RWPE2 (cell line): ENCODE measurements around the gene SH2D6.

Experiments used
- ATAC-seq: fragments of 200-7000 bp; cut with Tn5 transposase; 3 replicates; pipeline ENCODE4 v1.9.1; 2021; ENCODE audit warnings: low read depth
- DNase-seq: peaks from one replicate; pipeline ENCODE4 v3.0.0-alpha.2; 2020; ENCODE audit warnings: low spot score
- H3K27ac ChIP-seq: fragments of 450-650 bp; 2 replicates; pipeline ENCODE4 v1.5.1; 2017; ENCODE audit warnings: mild to moderate bottlenecking; ENCODE audit not compliant: poor library complexity, severe bottlenecking
- H3K27me3 ChIP-seq: fragments of 250-450 bp; sonication (Bioruptor Pico); 2 replicates; pipeline ENCODE4 v1.5.1; 2021; ENCODE audit warnings: mild to moderate bottlenecking, moderate library complexity; ENCODE audit not compliant: insufficient read depth, poor library complexity, severe bottlenecking
- H3K36me3 ChIP-seq: fragments of 250-450 bp; sonication (Bioruptor Pico); 2 replicates; pipeline ENCODE4 v1.5.1; 2020; ENCODE audit warnings: low read depth, mild to moderate bottlenecking, moderate library complexity
- H3K4me1 ChIP-seq: fragments of 250-450 bp; sonication (Bioruptor Pico); 2 replicates; pipeline ENCODE4 v1.5.1; 2021; ENCODE audit warnings: mild to moderate bottlenecking, moderate library complexity; ENCODE audit not compliant: insufficient read depth, poor library complexity, severe bottlenecking
- H3K4me3 ChIP-seq: fragments of 250-450 bp; sonication (Bioruptor Pico); 2 replicates; pipeline ENCODE4 v1.5.1; 2021; ENCODE audit warnings: mild to moderate bottlenecking, moderate library complexity; ENCODE audit not compliant: severe bottlenecking
- H3K9me3 ChIP-seq: fragments of 250-450 bp; sonication (Bioruptor Pico); 2 replicates; pipeline ENCODE4 v1.5.1; 2021; ENCODE audit warnings: mild to moderate bottlenecking, moderate library complexity; ENCODE audit not compliant: severe bottlenecking
- TF ChIP-seq, protein P1 (sequence below): fragments of 450-650 bp; IDR thresholded peaks from one replicate; pipeline ENCODE4 v1.5.1; 2017; ENCODE audit warnings: mild to moderate bottlenecking, moderate library complexity; ENCODE audit not compliant: poor library complexity, severe bottlenecking

SH2D6 gene

DNA sequence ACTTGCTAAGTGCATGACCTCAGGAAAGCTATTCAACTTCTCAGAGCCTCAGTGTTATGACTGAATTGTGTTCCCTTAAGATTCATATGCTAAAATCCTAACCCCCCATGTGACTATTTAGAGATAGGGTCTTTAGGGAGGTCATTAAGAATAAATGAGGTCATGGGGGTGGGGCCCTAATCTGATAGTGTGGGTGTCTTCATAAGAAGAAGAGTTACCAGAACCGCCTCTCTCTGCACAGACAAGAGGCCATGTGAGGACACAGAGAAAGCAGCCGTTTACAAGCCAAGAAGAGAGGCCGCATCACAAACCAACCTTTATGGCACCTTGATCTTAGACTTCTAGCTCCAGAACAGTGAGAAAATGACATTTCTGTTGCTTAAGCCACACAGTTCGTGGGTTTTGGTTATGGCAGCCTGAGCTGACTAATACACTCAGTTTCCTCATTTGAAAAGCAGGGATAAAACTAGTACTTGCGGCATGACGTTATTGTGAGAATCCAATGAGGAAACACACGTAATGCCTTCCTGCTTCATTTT is 9.9 kb downstream of the SH2D6 start:
- no peak overlapping the region for H3K27ac ChIP-seq
- no peak for DNase-seq
- TF ChIP-seq, protein P1, sequence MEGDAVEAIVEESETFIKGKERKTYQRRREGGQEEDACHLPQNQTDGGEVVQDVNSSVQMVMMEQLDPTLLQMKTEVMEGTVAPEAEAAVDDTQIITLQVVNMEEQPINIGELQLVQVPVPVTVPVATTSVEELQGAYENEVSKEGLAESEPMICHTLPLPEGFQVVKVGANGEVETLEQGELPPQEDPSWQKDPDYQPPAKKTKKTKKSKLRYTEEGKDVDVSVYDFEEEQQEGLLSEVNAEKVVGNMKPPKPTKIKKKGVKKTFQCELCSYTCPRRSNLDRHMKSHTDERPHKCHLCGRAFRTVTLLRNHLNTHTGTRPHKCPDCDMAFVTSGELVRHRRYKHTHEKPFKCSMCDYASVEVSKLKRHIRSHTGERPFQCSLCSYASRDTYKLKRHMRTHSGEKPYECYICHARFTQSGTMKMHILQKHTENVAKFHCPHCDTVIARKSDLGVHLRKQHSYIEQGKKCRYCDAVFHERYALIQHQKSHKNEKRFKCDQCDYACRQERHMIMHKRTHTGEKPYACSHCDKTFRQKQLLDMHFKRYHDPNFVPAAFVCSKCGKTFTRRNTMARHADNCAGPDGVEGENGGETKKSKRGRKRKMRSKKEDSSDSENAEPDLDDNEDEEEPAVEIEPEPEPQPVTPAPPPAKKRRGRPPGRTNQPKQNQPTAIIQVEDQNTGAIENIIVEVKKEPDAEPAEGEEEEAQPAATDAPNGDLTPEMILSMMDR, result no peak

DNA sequence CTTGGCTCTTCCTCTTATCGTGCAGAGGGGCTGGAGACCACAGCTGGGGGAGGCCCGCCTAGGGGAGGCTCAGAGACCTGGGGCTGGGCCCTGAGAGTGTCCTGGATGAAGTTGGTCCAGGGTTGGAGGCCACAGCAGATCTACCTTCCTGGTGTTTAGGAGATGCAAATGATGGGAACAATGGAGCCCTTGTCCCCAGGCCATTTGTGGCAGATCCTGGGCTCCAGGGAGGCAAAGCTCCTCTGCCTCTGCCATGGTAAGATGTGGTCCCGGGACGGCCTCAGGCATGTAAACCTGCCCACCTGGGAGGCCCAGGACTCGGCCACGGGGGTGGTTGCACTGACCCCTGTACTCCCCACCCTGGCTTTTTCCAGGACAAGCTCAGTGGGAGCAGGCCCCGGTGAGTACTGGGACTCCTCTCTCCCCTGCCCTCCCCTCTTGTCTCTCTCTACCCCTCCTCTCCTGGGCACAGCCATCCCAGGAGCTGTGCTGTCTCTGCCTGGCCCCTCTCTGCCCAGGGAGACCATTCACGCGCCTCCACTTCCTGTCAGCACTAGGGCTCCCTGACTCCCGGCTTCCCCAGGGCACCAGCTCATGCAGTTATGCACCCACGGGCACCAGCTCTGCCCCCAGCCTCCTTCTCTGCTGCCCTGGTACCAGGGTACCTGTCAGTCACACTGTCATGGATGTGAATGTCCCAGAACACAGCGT is 10.9 kb downstream of the SH2D6 start:
- Histone ChIP-seq H3K4me3 (no peak overlapping the region), H3K9me3 (no peaks in the 10 kb centered on the region), H3K36me3 (no peaks in the 10 kb centered on the region), H3K4me1 (peaks cover 16% of the 10 kb centered on the region), H3K27ac (no peak overlapping the region), H3K27me3 (no peaks in the 10 kb centered on the region)
- ATAC-seq (no peak), DNase-seq (no peak)
- TF ChIP-seq, protein P1, result no peak

More for the DNA sequence above, 9.9 kb downstream of the SH2D6 start:
- H3K27me3 ChIP-seq, result no peaks in the 10 kb centered on the region
- no peaks in the 10 kb centered on the region for H3K36me3 ChIP-seq
- no peak for ATAC-seq
- H3K9me3 ChIP-seq, result no peaks in the 10 kb centered on the region
- H3K4me1 ChIP-seq, result peaks cover 6% of the 10 kb centered on the region
- no peak overlapping the region for H3K4me3 ChIP-seq

DNA sequence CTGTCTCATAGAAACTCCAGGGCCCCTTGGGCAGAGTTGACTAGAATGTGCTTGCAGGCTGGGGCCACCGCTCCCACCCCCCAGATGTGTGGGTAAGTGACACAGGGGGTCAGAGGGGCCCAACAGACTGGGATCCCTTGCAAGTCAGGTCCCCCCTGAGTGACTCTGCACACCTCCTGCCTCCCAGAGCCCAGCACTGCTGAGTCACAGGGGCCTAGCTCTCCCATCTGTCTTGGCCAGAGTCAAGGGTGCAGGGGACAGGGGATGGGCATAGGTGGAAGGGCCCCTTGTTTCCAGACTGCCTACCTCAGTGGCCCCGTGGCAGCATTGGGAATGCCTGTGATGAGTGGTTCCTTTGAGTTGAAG is 11.4 kb downstream of the SH2D6 start:
- no peak for ATAC-seq
- no peak overlapping the region for H3K27ac ChIP-seq
- no peaks in the 10 kb centered on the region for H3K27me3 ChIP-seq
- TF ChIP-seq, protein P1, result no peak
- H3K4me1 ChIP-seq, result peaks cover 18% of the 10 kb centered on the region
- H3K4me3 ChIP-seq, result no peak overlapping the region
- H3K9me3 ChIP-seq, result no peaks in the 10 kb centered on the region
- DNase-seq, result no peak
- H3K36me3 ChIP-seq, result no peaks in the 10 kb centered on the region

DNA sequence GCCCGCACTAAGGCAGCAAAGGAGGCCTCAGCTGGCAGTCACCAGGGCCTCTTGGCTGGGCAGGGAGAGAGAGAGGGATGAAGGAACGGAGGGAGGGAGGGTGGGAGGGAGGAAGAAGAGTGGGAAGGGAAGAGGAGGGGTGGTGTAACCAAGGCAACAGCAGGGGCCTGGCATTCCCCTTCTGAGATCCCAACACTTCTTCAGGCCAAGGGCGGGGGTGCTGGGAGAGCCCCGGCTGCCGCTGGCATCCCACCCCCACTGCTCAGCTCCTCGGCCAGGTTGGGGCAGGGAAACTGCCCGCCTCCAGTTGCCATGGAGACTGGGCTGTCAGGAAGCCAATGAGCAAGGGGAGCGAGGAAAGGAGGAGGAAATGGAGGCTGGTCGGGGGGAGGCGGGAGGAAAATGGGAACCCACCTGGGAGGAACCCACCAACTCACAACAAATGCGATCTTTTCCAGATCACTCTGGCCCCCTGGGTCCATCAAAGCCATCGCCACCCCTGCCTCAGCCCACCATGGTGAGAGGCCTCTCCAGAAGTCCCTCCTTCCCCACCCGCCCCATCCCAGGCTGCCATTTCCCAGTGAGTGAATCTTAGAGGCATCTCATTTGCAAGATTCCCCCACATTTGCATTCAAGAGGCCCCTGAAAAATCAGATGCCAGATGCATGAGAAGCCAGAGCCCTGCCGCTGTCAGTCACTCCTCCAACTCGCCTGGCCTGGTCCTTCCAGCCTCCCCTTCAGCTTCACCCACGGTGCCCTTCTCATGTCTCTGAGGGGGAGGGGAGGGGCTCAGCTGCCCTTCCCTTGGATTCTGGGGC is 12.4 kb downstream of the SH2D6 start:
- no peak overlapping the region for H3K4me3 ChIP-seq
- no peak for DNase-seq

More for the DNA sequence above, 12.4 kb downstream of the SH2D6 start:
- Histone ChIP-seq H3K27ac (no peak overlapping the region), H3K36me3 (no peaks in the 10 kb centered on the region), H3K27me3 (no peaks in the 10 kb centered on the region), H3K4me1 (peaks cover 18% of the 10 kb centered on the region), H3K9me3 (no peaks in the 10 kb centered on the region)
- TF ChIP-seq, protein P1, result no peak
- no peak for ATAC-seq
